ENCODE measurements around the gene FHAD1. TPM values are rescaled to one million over a fixed set of nuclear protein-coding genes. Genes with fewer than 3 reads are reported as not detected.

The FHAD1 gene
- total RNA-seq, 1 donor from 2014 or later = not detected

GRCh38 chr1:15308135-15308534 is 61.1 kb downstream of the FHAD1 start:
- no peak overlapping the region for H3K4me3 ChIP-seq (ENCODE audit: low read depth, low read length)
- no peaks in the 10 kb centered on the region for H3K27me3 ChIP-seq (ENCODE audit: control insufficient read depth, insufficient read depth, low read length)
- FAIRE-seq = no peak
- no peak for TF ChIP-seq CTCF (IDR thresholded peaks at IDR 0.05; ENCODE audit: insufficient read depth, low read length, severe bottlenecking)
- no peaks in the 10 kb centered on the region for H3K36me3 ChIP-seq (ENCODE audit: control insufficient read depth, insufficient read depth, low read length)
- no peak for DNase-seq (ENCODE audit: low read depth)

GRCh38 chr1:15308621-15309027 is 61.6 kb downstream of the FHAD1 start:
- no peaks in the 10 kb centered on the region for H3K27me3 ChIP-seq (ENCODE audit: control insufficient read depth, insufficient read depth, low read length)
- FAIRE-seq (no peak), DNase-seq (ENCODE audit: low read depth) (no peak)
- no peak for TF ChIP-seq CTCF (IDR thresholded peaks at IDR 0.05; ENCODE audit: insufficient read depth, low read length, severe bottlenecking)
- no peak overlapping the region for H3K4me3 ChIP-seq (ENCODE audit: low read depth, low read length)
- H3K36me3 ChIP-seq (ENCODE audit: control insufficient read depth, insufficient read depth, low read length) = no peaks in the 10 kb centered on the region

GRCh38 chr1:15309687-15310086 is 62.7 kb downstream of the FHAD1 start:
- no peak for DNase-seq (ENCODE audit: low read depth)
- TF ChIP-seq CTCF (IDR thresholded peaks at IDR 0.05; ENCODE audit: insufficient read depth, low read length, severe bottlenecking) = no peak
- FAIRE-seq = no peak
- Histone ChIP-seq H3K27me3 (ENCODE audit: control insufficient read depth, insufficient read depth, low read length) (no peaks in the 10 kb centered on the region), H3K4me3 (ENCODE audit: low read depth, low read length) (no peak overlapping the region), H3K36me3 (ENCODE audit: control insufficient read depth, insufficient read depth, low read length) (no peaks in the 10 kb centered on the region)

- no peak for FAIRE-seq
- DNase-seq (ENCODE audit: low read depth) = no peak
- no peak overlapping the region for H3K4me3 ChIP-seq (ENCODE audit: low read depth, low read length)
- H3K27me3 ChIP-seq (ENCODE audit: control insufficient read depth, insufficient read depth, low read length) = no peaks in the 10 kb centered on the region
- TF ChIP-seq CTCF (IDR thresholded peaks at IDR 0.05; ENCODE audit: insufficient read depth, low read length, severe bottlenecking) = no peak
- H3K36me3 ChIP-seq (ENCODE audit: control insufficient read depth, insufficient read depth, low read length) = no peaks in the 10 kb centered on the region
Observed at GRCh38 chr1:15310544-15310943, 63.5 kb downstream of the FHAD1 start.

- Histone ChIP-seq H3K36me3 (ENCODE audit: control insufficient read depth, insufficient read depth, low read length) (no peaks in the 10 kb centered on the region), H3K27me3 (ENCODE audit: control insufficient read depth, insufficient read depth, low read length) (no peaks in the 10 kb centered on the region), H3K4me3 (ENCODE audit: low read depth, low read length) (no peak overlapping the region)
- FAIRE-seq (no peak), DNase-seq (ENCODE audit: low read depth) (no peak)
- no peak for TF ChIP-seq CTCF (IDR thresholded peaks at IDR 0.05; ENCODE audit: insufficient read depth, low read length, severe bottlenecking)
Observed at GRCh38 chr1:15311122-15311822, 64.2 kb downstream of the FHAD1 start.

GRCh38 chr1:15311880-15312279 is 64.9 kb downstream of the FHAD1 start:
- Histone ChIP-seq H3K36me3 (ENCODE audit: control insufficient read depth, insufficient read depth, low read length) (no peaks in the 10 kb centered on the region), H3K27me3 (ENCODE audit: control insufficient read depth, insufficient read depth, low read length) (no peaks in the 10 kb centered on the region), H3K4me3 (ENCODE audit: low read depth, low read length) (no peak overlapping the region)
- FAIRE-seq = no peak
- no peak for DNase-seq (ENCODE audit: low read depth)
- TF ChIP-seq CTCF (IDR thresholded peaks at IDR 0.05; ENCODE audit: insufficient read depth, low read length, severe bottlenecking) = no peak

Data from bronchial epithelial cell (primary cell).